Lower leg skin (tissue), 3 donors: Measurements from ENCODE around the gene OR5B21.

ENCODE experiments used
- CTCF ChIP-seq, 3 donors: fragments of 450-650 bp; IDR thresholded peaks; one replicate each; pipeline ENCODE4 v1.5.1; 2016; ENCODE audit warnings: antibody characterized with exemption in 3 of 3, mild to moderate bottlenecking in 3 of 3, moderate library complexity in 2 of 3
- POLR2A ChIP-seq, 2 donors: fragments of 450-650 bp; IDR thresholded peaks; one replicate each; pipeline ENCODE4 v1.6.1; 2016 to 2017; ENCODE audit warnings: antibody characterized with exemption in 2 of 2, mild to moderate bottlenecking in 1 of 2, moderate library complexity in 1 of 2

DNA sequence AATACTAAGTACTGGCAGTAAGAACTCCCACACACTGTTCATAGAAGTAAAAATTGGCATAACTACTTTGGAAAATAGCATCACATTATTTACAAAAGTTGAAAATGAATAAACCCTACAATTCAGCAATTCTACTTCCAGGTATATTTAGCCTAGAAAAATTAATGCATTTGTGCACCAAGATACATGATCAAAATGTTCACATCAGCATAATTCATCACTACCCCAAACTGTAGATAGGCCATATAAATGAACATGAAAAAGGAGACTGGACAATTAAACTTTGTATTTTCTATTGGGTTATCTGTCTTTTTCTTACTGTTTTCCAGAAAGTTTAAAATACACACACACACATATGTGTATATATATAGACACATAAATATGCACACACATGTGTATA lies 5.9 kb downstream of the OR5B21 start:
- TF ChIP-seq CTCF (IDR thresholded peaks at IDR 0.05): no peak
- no peak for TF ChIP-seq POLR2A (IDR thresholded peaks at IDR 0.05)
